HG02938 (cell line): ENCODE results near the gene JARID2.
"Not testable (repeated sequence)": the region's sequence is repeated elsewhere in the genome, so short reads cannot be mapped to it uniquely, and the experiment has no call there.

Experiments
- ATAC-seq: cut with Tn5 transposase; IDR thresholded peaks from one replicate; pipeline ENCODE4 v1.9.1; 2021; ENCODE audit warnings: mild to moderate bottlenecking, moderate library complexity; ENCODE audit not compliant: unreplicated experiment

Gene JARID2

DNA sequence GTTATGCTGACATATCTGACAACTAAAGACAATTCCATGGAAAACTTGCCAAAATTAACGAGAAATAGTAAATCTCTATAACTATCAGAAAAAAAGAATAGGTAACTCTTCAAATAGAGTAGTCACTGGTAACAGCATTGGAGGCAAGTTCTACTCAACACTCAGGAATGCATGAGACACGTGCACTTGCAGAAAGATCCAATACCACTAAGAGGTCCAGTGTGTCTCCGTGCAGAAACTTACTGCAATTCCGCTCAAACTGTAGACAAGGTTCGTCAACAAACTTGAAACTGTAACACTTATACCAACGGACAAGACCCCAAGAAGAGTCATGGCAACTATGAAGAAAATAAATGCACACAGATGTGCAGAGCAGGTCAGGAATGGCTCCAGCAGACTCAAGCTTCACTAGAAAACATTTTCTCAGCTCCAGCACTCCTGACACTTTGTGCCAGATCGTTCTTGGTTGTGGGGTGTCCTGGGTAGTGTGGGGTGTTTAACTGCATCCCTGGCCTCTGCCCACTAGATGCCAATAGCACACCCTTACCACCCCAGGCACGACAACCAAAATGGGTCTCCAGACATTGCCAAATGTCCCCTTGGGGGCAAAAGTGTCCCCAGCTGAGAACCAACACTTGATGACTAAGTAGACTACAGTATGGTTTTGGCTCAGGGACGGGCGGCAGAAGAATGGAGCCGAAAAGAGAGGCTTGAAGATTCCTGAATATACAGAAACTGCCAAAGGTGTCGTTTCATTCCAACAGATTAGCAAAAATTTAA lies 282.2 kb downstream of the JARID2 start:
- ATAC-seq, result no peak

DNA sequence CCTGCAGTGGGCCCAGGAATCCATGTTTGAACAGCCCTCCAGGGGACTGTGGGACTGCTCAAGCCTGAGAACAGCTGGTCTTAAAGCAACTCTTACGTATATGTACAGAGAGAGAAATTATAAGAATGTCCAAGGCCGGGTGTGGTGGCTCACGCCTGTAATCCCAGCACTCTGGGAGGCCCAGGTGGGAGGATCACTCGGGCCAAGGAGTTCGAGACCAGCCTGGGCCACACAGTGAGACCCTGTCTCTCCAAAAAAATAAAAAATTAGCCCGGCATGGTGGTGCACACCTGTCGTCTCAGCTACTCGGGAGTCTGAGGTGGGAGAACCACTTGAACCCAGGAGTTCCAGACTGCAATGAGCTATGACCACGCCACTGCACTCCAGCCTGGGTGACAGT lies 283.0 kb downstream of the JARID2 start:
- no peak for ATAC-seq

- no peak for ATAC-seq
These were observed 284.5 kb downstream of the JARID2 start for GRCh38 chr6:15530411-15530810.

GRCh38 chr6:15531973-15532372 lies 286.1 kb downstream of the JARID2 start:
- no peak for ATAC-seq

- ATAC-seq, result no peak
These were observed 287.6 kb downstream of the JARID2 start for GRCh38 chr6:15533379-15534026.

DNA sequence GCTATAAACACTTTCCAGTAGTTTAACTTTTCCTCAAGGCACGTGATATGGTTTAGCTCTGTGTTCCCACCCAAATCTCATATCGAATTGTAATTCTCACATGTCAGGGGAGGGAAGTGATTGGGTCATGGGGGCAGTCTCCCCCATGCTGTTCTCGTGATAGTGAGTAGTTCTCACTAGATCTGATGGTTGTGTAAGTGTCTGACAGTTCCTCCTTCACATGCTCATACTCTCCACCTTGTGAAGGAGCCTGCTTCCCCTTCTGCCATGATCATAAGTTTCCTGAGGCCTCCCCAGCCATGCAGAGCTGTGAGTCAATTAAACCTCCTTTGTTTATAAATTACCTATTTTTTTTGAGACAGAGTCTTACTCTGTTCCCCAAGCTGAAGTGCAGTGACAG lies 289.1 kb downstream of the JARID2 start:
- ATAC-seq, result no peak

DNA sequence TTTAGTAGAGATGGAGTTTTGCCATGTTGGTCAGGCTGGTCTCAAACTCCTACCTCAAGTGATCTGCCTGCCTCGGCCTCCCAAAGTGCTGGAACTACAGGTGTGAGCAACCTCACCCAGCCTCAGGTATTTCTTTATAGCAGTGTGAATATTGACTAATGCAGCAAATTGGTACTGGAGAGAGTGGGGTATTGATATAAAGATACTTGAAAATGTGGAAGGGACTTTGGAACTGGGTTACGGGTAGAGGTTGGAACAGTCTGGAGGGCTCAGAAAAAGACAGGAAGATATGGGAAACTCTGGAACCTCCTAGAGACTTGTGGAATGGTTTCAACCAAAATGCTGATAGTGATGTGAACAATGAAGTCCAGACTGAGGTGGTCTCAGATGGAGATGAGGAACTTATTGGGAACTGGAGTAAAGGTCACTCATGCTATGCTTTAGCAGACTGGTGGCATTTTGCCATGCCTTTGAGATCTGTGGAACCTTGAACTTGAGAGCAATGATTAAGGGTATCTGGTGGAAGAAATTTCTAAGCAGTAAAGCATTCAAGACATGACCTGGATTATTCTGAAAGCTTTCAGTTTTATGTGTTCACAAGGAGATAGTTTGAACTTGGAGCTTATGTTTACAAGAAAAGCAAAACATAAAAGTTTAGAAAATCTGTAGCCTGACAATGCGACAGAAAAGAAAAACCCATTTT lies 289.8 kb downstream of the JARID2 start:
- ATAC-seq, result no peak

- no peak for ATAC-seq
These were observed 290.5 kb downstream of the JARID2 start for GRCh38 chr6:15536198-15536955.

DNA sequence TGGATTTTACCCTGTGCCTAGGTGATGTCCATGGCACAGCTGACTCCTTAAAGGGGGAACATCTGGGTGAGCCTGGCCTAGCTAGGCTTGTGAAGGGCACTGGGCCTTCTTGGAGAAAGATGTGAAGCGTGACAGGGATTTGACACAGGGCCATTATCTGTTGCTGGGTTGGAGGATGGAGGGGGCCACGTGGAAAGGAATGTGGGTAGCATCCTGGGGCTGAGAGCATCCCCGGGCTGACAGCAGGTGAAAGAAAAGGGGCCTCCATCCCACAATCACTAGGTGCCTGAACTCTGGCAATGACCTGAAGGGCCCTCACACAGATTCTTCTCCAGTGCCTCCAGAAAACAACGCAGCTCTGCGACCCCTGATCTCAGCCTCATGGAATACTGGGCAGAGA lies 292.2 kb downstream of the JARID2 start:
- no peak for ATAC-seq

DNA sequence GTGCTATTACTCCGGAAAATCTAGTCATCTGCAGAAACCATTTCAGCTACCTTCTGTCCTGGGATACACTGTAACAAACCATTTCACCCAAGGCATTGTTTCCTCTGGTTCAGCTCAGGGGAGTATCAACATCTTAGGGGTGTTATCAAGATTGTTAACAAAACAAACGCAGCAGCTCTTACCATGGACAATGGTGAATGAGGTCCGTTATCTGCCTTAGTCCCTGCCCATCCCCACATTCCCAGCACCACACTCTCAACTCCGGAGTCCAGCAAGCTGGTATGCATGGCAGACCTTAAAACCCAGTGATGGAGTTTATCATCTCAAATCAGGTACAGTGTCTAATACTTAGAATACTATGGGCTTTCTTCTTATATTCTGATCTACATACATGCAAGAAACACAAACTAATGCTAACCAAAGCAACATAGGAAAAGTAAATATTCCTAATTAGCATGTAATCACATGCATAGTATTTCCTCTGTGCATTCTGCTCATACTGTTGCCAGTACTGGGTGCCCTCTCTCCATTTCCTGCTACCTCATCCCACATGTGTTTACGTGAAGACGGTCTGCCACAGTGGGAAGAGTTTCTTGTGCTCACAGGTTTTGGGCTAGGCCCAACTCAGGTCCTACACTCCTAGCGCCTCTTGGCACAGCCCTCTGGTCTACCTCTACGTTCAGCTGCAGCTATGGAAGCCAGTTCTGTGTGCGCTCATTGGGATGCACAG lies 293.1 kb downstream of the JARID2 start:
- ATAC-seq, result no peak

DNA sequence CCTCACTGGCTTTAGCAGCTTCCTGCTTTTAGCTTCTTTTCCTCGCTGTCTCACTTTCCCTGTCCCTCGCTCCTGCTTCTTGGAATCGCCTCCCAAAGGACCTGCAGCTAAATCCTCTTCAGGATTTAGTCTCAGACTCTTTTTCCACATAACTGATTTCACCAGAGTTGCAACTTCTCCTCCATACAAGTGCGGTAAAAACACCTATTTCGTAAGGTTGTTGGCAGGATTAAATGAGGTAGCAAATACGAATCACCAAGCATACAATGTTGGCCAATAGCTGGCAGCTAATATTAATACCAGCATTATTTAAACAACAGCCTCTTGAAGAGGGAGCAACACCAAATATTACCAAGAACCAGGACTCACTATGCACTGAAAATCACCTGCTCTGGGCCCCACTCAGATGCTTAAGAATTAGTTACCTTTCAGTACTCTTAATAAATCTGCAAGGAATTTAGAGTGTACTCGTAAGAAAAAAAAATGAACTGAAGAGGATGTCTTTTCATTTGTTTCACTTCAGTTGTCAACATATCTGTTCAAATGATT lies 293.9 kb downstream of the JARID2 start:
- ATAC-seq, result no peak

DNA sequence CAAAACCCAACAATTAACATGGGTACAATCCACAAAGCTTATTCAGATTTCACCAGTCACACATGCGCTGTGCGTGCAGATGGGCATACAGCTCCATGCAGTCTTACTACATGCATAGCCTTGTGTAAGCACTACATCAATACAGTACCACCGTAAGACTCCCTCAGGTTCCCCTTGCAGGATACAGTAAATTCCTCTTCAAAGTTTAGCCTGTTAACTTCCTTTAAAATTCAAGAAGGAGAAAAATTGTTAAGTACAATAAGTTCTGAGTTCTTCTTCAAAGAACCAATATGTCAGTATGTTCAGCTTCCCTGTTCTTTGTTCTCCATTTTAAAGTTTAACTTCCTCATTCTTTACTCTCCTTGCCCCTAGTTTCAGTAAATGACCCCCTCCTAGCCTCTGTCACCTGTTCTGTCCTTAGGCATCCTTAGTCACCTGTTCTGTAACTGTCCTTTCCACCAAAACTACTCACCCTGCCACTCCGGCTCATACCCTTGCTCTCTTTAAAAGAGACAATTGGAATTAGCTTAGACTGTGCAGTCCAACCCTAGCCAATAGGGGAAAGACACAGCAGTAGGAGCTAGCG lies 297.6 kb downstream of the JARID2 start:
- not testable (repeated sequence) for ATAC-seq

GRCh38 chr6:15544321-15544900 lies 298.5 kb downstream of the JARID2 start:
- no peak for ATAC-seq

- ATAC-seq, result no peak
These were observed 300.7 kb downstream of the JARID2 start for GRCh38 chr6:15546591-15546990.

GRCh38 chr6:15547400-15547799 lies 301.5 kb downstream of the JARID2 start:
- ATAC-seq, result no peak

DNA sequence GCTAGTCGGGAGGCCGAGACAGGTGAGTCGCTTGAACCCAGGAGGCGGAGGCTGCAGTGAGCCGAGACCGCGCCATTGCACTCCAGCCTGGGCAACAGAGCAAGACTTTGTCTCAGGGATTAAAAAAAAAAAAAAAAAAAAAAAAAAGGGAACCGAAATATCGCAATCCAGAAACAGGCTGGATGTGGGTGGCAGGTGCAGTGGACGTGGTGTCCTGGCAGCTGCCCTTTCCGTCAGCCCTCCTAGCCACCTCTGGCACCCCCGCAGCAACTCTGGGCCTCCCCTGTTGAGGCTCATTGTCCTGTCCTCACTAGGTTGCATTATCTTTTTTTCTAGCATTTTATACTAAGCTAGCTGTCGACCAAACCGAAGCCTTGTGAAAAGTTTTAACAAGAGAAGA lies 303.5 kb downstream of the JARID2 start:
- ATAC-seq, result no peak

DNA sequence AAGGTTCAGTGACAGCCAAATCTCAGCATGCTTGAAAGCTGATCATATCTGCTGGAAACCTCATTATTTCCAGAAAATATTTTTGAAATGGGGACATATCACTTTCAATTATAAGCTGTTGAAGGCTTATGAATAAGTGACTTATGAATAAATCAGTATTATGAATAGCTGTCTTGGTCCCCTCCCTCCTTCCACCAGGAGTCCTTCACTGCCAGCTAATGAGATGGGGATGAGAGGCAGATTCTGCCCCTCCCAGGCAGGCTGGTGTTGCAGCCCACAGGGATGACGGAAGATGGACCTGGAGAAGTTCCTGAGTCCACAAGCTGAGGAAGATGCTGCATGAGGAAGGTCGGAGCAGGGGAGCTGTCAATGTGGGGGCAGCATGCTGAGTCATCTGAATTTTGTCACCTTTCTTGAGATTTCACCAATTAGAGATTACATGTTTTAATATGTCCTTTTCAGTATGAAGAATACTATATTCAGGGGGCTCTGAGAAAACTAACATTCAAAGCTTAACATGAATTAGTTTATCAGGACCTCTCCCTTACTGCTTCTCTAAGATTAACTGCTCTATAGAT lies 304.8 kb downstream of the JARID2 start:
- no peak for ATAC-seq

- ATAC-seq, result no peak
These were observed 305.4 kb downstream of the JARID2 start for GRCh38 chr6:15551262-15551661.

- no peak for ATAC-seq
These were observed 305.9 kb downstream of the JARID2 start for GRCh38 chr6:15551798-15552197.
